NCI-H345 treated with DMSO at 0.1 percent for 48 hours (cell line): ENCODE measurements around the gene ARHGAP33.
A peak's percentile ranks its signal among the peaks of the same experiment; 100 is the strongest.
"Not testable (repeated sequence)": the region's sequence is repeated elsewhere in the genome, so short reads cannot be mapped to it uniquely, and the experiment has no call there.

Source experiments
- DNase-seq: peaks from one replicate; lab custom pipeline; 2025; ENCODE audit not compliant: unreplicated experiment; lab: John Stamatoyannopoulos, UW

The ARHGAP33 gene

DNA sequence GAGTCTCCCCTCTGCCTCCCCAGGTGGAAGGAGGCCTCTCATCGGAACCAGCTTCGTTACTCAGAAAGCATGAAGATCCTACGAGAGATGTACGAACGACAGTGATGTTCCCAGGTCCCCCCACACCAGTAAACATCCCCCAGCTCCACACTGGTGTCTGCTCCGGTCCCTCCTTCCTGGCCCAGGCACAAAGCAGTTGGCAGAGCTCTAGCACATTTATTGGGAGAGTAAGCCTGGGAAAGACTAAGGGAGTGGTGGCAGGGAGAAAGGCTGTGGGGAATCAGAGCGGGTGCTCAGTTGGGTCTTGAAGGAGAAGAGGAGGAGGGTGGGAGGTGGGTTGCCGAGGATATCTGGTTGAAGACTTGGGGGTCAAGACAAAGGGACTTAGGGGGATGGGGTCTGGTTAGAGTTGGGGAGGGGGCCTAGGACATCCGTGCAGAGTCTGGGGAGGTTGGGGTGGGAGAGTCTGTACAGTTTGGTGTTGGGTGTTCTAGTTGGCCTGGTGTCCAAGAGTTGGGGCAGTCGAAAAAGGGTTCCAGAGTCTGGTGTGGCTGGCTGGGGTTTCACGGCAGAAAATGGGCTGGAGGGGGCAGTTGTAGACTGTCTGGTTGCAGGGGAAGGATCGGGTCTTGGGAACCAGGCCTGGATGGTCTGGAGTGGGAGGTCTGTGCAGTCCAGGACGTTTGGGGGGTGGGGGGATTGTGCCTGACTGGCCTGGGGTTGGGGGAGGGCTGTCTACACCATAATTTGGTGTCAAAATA lies 20.8 kb upstream of the ARHGAP33 start:
- no peak for DNase-seq

GRCh38 chr19:35755131-35755549 lies 20.2 kb upstream of the ARHGAP33 start:
- DNase-seq = no peak

DNA sequence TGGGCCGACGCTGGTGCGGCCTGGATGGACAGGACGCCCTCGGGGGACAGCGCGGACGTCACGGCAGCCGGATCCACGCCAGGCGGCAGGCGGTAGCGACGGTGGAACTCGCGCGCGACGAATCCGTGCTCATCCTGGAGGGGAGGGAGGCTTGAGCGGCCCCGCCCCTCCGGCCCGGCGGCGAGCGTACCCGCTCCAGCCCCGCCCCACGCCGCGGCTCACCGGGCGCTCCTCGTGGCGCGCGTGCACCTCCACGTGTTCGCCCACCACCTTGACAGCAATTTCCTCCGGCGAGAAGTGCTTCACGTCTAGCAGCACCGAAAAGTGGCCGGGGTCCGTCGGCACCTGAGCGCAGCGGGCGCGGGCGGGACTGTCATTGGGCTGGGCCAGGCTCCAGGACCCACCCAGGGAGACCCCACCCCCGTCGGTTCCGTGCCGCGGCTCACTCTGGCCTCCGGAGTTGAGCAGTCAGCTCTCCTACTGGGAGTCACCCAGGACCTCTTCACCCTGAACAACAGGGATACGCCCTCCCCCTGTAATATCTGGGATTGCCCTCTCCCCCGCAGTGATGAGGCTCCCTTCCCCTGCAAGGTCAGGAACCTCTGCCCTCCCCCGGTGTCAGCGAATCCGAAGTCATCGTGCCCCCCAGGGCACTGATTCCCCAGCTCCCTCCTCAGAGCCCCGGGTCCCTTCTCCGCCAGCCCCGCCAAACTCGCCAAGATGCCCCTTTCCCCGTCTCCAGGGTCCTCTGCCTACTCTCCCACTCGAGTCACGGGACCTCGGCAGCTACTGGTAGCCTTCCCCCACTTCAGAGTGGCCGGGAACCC lies 19.6 kb upstream of the ARHGAP33 start:
- no peak for DNase-seq

- DNase-seq = no peak
Observed at GRCh38 chr19:35756377-35757230, 18.8 kb upstream of the ARHGAP33 start, which contains the start of gene HSPB6. Gene HSPB6, minus strand, starts transcription at chr19:35757029. Its CDS starts 21 bp downstream, at chr19:35757008.

GRCh38 chr19:35757231-35757748 lies 18.1 kb upstream of the ARHGAP33 start:
- no peak for DNase-seq

DNA sequence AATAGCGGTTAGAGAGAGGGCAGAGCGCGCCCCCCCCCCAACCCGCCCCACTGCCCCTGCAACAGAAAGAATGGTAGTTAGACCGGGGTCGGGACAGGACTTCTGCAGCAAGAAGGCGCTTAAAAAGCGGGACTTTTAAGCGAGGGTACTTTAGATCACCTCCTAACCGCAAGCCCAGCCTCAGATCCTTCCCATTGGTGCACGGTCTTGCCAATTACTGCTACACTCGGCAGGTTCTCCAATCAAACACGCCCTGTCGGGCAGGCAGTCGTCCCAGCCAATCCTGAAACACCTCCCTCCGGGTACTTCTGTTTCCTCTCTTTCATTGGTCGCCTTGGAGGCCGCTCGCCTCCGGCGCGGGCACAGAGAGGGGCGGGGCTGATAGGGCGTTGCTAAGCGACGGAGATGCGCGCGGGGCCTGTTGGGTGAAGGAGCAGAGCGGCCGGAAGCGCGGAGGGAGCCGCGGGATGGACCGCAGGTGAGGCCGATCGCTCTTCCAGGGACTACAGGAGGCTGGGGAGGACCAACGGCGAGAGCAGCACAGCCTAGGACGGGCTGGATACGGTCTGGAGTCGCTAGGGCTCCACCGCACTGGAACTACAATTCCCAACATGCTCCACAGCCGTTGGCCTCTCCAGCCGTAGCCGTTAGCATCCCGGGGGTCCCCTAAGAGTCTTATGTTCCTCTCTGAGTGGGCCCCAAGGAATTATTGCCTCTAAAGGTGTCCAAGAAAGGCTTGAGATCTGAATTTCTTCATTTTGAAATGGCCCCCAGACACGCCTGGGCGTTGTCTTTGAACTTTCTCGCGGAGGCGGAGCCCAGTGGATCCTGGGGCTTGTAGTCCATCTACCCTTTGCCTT lies 17.4 kb upstream of the ARHGAP33 start, which contains the start of gene PROSER3:
TSS of gene PROSER3 (plus strand) at position 428 of the 860 bp plus-strand sequence. CDS start at position 468, 40 bp downstream.
- peak; percentile 100 for DNase-seq

DNA sequence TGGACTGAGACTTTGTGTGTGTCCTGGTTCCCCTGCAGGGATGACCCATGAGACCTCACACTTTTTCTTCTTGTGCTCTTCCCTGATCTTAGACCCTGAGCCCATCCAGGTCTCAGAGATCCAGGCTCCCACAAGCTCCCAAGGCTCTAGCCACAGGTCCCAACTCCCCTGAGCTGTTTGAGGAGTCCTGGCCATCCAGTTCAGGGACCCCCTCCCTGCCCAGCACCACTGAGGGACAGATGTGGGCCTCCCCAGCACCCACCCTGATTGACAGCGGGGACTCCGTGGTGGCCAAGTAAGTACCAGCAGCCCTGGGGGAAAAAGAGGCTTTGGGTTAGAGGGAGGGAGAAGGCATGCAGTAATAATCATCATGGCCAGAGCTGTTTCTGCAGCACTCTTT lies 15.7 kb upstream of the ARHGAP33 start:
- DNase-seq = no peak

- DNase-seq = no peak
Observed at GRCh38 chr19:35760711-35761349, 14.5 kb upstream of the ARHGAP33 start.

DNA sequence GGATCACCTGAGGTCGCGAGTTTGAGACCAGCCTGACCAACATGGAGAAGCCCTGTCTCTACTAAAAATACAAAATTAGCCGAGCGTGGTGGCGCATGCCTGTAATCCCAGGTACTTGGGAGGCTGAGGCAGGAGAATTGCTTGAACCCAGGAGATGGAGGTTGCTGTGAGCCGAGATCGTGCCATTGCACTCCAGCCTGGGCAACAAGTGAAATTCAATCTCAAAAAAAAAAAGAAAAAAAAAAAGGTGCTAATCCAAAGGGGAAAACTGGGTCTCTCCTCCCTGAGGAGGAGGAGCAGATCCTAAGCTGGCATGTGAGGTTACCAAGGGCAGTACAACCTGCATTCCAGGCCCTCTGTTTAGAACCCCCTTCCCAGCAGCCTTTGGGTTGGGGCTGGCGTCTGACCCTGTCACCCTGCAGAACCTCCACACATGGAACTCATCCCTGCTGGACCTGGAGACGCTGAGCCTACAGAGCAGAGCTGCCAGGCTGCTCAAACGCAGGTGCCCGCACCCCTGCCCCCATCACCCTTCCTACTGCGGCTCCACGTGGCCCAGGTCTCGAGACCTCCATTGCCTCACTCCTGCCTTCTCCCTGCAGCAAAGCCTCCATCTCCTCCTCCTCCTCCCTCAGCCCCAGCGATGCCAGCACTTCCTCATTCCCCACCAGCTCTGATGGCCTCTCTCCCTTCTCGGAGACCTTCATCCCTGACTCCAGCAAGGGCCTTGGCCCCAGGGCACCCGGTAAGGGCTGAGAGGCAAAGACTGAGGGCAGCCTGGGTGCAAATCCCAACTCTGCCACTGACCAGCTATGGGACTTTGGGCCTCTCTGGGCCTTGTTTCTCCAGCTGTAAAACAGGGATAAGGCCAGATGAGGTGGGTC lies 10.7 kb upstream of the ARHGAP33 start:
- DNase-seq = no peak

DNA sequence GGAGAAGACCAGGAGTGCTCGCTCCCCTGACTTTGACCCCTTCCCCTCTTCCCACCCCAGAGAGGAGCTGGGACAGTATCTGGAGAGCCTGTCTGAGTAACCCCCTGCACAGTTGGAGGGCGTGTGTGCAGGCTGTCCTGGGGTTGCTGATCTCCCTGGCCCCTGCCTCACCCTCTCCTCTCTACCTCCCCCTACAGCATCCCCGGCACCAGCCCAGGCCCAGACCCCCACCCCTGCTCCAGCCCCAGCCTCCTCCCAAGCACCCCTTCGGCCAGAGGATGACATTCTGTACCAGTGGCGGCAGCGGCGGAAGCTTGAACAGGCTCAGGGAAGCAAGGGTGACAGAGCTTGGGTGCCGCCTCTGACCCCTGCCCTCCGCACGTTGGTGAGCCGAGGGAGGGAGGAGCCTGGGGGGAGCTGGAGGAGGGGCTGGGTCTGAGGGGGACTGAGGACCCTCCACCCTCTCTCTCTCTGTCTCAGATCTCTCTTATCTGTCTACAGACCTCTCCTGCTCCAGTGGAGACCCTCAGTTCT lies 8.7 kb upstream of the ARHGAP33 start:
- no peak for DNase-seq

DNA sequence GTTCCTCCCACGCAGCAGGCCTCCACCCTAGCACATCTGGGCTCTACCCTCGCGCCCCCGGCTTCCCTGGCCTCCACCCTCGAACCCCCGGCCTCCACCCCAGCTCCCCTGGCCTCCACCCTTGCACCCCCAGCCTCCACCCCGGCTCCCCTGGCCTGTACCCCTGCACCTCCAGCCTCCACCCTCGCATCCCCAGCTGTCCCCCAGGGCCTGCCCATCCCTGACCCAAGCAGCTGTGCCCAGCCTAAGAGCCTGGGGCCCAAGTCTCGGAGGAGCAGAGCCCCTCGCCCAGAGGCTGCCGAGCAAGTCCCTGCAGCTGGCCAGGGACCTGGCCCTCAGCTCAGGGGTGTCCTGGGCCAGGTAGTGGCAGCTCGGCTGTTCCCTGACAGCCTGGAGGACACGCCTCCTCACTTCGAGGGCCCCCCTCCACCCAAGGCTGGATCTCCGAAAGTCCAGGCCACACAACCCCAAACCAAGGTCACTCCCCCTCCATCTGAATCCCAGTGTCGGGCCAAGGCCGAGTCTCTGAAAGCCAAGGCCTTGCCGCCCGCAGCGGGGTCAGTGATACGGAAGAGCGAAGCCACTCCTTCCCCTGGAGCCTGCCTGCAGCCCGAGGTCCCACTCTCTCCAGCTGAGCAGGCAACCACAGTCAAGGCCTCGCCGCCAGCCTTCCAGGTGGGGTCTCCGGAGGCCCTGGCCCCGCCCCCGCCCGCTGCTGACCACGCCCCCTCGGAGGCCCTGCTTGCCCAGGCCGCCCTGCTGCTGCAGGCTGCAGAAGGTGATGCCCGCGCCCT lies 7.9 kb upstream of the ARHGAP33 start:
- no peak for DNase-seq

DNA sequence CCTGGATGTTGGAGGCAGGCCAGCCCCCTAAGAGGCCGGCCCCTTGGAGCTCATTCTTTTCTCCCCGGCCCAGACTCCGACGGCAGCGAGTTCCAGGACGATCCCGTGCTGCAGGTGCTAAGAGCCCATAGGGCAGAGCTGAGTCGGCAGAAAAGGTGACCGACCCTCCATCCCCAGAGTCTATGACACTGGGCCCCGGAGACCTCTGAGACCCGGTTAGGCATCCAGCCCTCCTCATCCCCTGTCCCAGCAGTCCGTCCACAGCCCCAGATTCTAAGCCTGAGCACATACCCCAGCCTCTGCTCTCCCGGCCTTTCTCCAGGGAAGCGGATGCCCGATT lies 7.3 kb upstream of the ARHGAP33 start:
- no peak for DNase-seq

- not testable (repeated sequence) for DNase-seq
Observed at GRCh38 chr19:35772362-35772761, 3.0 kb upstream of the ARHGAP33 start.

- DNase-seq = no peak
Observed at GRCh38 chr19:35773020-35773806, 2.2 kb upstream of the ARHGAP33 start.

DNA sequence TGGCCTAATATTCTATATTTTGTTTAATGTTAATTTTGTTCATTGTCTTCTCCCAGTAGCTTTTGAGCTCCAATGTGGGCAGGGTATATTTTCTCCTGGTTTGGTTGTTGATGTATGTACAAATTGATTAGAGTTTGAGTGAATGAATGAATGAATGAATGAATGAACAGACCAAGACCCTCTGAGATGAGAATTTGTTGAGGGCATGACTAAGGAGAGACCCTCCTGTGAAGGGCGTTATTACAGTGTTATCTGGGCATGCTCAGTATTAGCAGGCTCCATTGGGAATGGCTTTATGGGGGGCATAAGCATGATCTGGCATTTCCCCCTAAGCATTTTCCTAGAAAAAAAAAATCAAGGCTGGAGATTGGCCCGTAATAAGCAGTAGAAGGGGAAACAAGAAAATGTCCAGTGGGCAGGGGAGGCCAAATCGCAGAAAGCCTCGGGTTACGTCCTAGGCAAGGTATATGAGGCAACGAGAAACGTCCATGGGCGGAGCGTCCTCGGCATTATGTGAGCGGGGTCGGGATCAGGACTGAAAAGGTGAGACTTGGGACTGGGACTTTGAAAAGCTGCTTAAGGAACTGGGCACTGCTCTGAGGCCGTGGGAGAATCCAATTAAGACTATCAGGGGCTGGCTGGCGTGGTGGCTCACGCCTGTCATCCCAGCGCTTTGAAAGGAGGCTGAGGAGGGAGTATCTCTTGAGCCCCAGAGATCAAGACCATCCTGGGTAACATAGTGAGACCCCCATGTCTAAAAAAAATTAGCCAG lies 904 bp upstream of the ARHGAP33 start:
- no peak for DNase-seq

DNA sequence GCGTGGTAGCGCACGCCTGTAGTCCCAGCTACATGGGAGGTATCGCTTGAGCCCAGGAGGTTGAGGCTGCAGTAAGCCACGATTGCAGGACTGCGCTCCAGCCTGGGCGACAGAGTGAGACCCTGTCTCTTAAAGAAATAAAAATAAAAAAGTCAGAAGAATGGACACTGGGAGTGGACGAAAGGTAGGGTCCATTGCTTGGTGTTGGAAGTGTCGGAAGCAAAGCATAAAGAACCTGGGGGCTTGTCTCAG lies 392 bp upstream of the ARHGAP33 start:
- DNase-seq = no peak
